Effector memory CD8-positive, alpha-beta T cell (primary cell): ENCODE results near the gene RANBP9.

Experiments used
- ATAC-seq: fragments of 150-1000 bp; cut with Tn5 transposase; replicated peaks from 2 replicates; pipeline ENCODE4 v1.10.0; 2021; ENCODE audit warnings: mild to moderate bottlenecking, moderate library complexity
- DNase-seq, 3 experiments: peaks; one replicate each; pipeline ENCODE4 v3.0.0; 2021
- H3K27ac Mint-ChIP-seq, 2 donors: one replicate each; pipeline ENCODE4 v1.8.0; 2022; ENCODE audit warnings: mild to moderate bottlenecking in 2 of 2, mixed read lengths in 2 of 2, moderate library complexity in 2 of 2
- H3K27me3 Mint-ChIP-seq, 2 donors: one replicate each; pipeline ENCODE4 v1.8.0; 2022; ENCODE audit warnings: mixed read lengths in 2 of 2
- H3K36me3 Mint-ChIP-seq: one replicate; pipeline ENCODE4 v1.8.0; 2022; ENCODE audit warnings: mild to moderate bottlenecking, moderate library complexity, mixed read lengths; ENCODE audit not compliant: insufficient read depth
- H3K4me1 Mint-ChIP-seq, 2 donors: one replicate each; pipeline ENCODE4 v1.8.0; 2022; ENCODE audit warnings: low read depth in 2 of 2, mixed read lengths in 2 of 2
- H3K4me3 Mint-ChIP-seq, 2 donors: one replicate each; pipeline ENCODE4 v1.8.0; 2022; ENCODE audit warnings: mild to moderate bottlenecking in 2 of 2, mixed read lengths in 2 of 2, moderate library complexity in 2 of 2
- H3K9me3 Mint-ChIP-seq, 2 donors: one replicate each; pipeline ENCODE4 v1.8.0; 2022; ENCODE audit warnings: mixed read lengths in 2 of 2

Gene RANBP9

GRCh38 chr6:13586603-13587542, 124.8 kb downstream of the RANBP9 start:
- peaks cover 0 to 2% of the 10 kb centered on the region in 2 donors for H3K4me1 Mint-ChIP-seq
- DNase-seq, result no peak
- H3K27me3 Mint-ChIP-seq, result no peaks in the 10 kb centered on the region
- no peak overlapping the region for H3K4me3 Mint-ChIP-seq
- H3K36me3 Mint-ChIP-seq, result peaks cover 12% of the 10 kb centered on the region
- ATAC-seq, result no peak
- H3K27ac Mint-ChIP-seq, result no peak overlapping the region
- no peaks in the 10 kb centered on the region for H3K9me3 Mint-ChIP-seq

GRCh38 chr6:13581700-13582229, 129.9 kb downstream of the RANBP9 start:
- DNase-seq, result no peak
- Mint-ChIP-seq H3K4me3 (no peak overlapping the region), H3K27me3 (no peaks in the 10 kb centered on the region), H3K9me3 (no peaks in the 10 kb centered on the region), H3K27ac (no peak overlapping the region), H3K4me1 (peaks cover 2 to 4% of the 10 kb centered on the region in 2 donors), H3K36me3 (peaks cover 13% of the 10 kb centered on the region)
- no peak for ATAC-seq

GRCh38 chr6:13579911-13580310, 131.7 kb downstream of the RANBP9 start:
- Mint-ChIP-seq H3K36me3 (peaks cover 19% of the 10 kb centered on the region), H3K4me1 (peaks cover 9 to 17% of the 10 kb centered on the region in 2 donors), H3K9me3 (no peaks in the 10 kb centered on the region), H3K27me3 (no peaks in the 10 kb centered on the region), H3K4me3 (no peak overlapping the region), H3K27ac (no peak overlapping the region)
- DNase-seq (no peak), ATAC-seq (no peak)

- no peak for ATAC-seq
- H3K9me3 Mint-ChIP-seq, result no peaks in the 10 kb centered on the region
- no peaks in the 10 kb centered on the region for H3K27me3 Mint-ChIP-seq
- no peak for DNase-seq
- H3K4me3 Mint-ChIP-seq, result no peak overlapping the region
- peaks cover 13 to 20% of the 10 kb centered on the region in 2 donors for H3K4me1 Mint-ChIP-seq
- no peak overlapping the region for H3K27ac Mint-ChIP-seq
- H3K36me3 Mint-ChIP-seq, result peaks cover 23% of the 10 kb centered on the region
Observed at GRCh38 chr6:13577926-13578325, 133.7 kb downstream of the RANBP9 start.

GRCh38 chr6:13576017-13576416, 135.6 kb downstream of the RANBP9 start:
- H3K4me3 Mint-ChIP-seq, result peak overlapping the region; percentile 44 to 92
- DNase-seq, result no peak
- ATAC-seq, result no peak
- H3K36me3 Mint-ChIP-seq, result peaks cover 25% of the 10 kb centered on the region
- peak overlapping the region; percentile 9 to 96 for H3K27ac Mint-ChIP-seq
- no peaks in the 10 kb centered on the region for H3K27me3 Mint-ChIP-seq
- H3K9me3 Mint-ChIP-seq, result no peaks in the 10 kb centered on the region
- H3K4me1 Mint-ChIP-seq, result peaks cover 13 to 20% of the 10 kb centered on the region in 2 donors

GRCh38 chr6:13575377-13575775, 136.3 kb downstream of the RANBP9 start:
- H3K9me3 Mint-ChIP-seq, result no peaks in the 10 kb centered on the region
- no peak for ATAC-seq
- peak overlapping the region; percentile 84 to 92 for H3K4me3 Mint-ChIP-seq
- no peaks in the 10 kb centered on the region for H3K27me3 Mint-ChIP-seq
- H3K27ac Mint-ChIP-seq, result peak overlapping the region; percentile 88 to 96
- peaks cover 22% of the 10 kb centered on the region for H3K36me3 Mint-ChIP-seq
- peaks cover 13 to 17% of the 10 kb centered on the region in 2 donors for H3K4me1 Mint-ChIP-seq
- no peak for DNase-seq

GRCh38 chr6:13574571-13575376, 136.9 kb downstream of the RANBP9 start, which contains the start of gene SIRT5:
TSS of gene SIRT5 (plus strand) at chr6:13574601. CDS start at chr6:13584111, 9,510 bp downstream.
- Mint-ChIP-seq H3K4me1 (peaks cover 13 to 16% of the 10 kb centered on the region in 2 donors), H3K27me3 (no peaks in the 10 kb centered on the region), H3K4me3 (peak within 1 kb of the TSS; percentile 84 to 92)

GRCh38 chr6:13574149-13574570, 137.5 kb downstream of the RANBP9 start:
- ATAC-seq (peak; percentile 81), DNase-seq (peak; percentile 90 to 92 (median 90))
- Mint-ChIP-seq H3K4me1 (peaks cover 13 to 16% of the 10 kb centered on the region in 2 donors), H3K36me3 (peaks cover 22% of the 10 kb centered on the region), H3K27me3 (peaks cover 0 to 2% of the 10 kb centered on the region in 2 donors), H3K27ac (peak overlapping the region; percentile 88 to 96), H3K9me3 (no peaks in the 10 kb centered on the region), H3K4me3 (peak overlapping the region; percentile 84 to 92)

More at GRCh38 chr6:13574571-13575376, 136.9 kb downstream of the RANBP9 start, which contains the start of gene SIRT5:
- H3K36me3 Mint-ChIP-seq, result peaks cover 22% of the 10 kb centered on the region
- H3K9me3 Mint-ChIP-seq, result no peaks in the 10 kb centered on the region
- peak within 1 kb of the TSS; percentile 88 to 96 for H3K27ac Mint-ChIP-seq
- ATAC-seq (peak; percentile 73), DNase-seq (peak; percentile 66 to 72 (median 68))

- peaks cover 25% of the 10 kb centered on the region for H3K36me3 Mint-ChIP-seq
- peaks cover 13 to 16% of the 10 kb centered on the region in 2 donors for H3K4me1 Mint-ChIP-seq
- no peaks in the 10 kb centered on the region for H3K9me3 Mint-ChIP-seq
- ATAC-seq (no peak), DNase-seq (peak in 1 of 3 experiments; percentile 5)
- H3K4me3 Mint-ChIP-seq, result peak overlapping the region; percentile 84 to 92
- H3K27me3 Mint-ChIP-seq, result peaks cover 0 to 6% of the 10 kb centered on the region in 2 donors
- H3K27ac Mint-ChIP-seq, result peak overlapping the region; percentile 88 to 96
Observed at GRCh38 chr6:13573669-13574110, 137.9 kb downstream of the RANBP9 start.

GRCh38 chr6:13572951-13573654, 138.5 kb downstream of the RANBP9 start:
- H3K27ac Mint-ChIP-seq, result peak overlapping the region; percentile 88 to 96
- DNase-seq (no peak), ATAC-seq (no peak)
- H3K27me3 Mint-ChIP-seq, result peaks cover 0 to 12% of the 10 kb centered on the region in 2 donors
- H3K4me3 Mint-ChIP-seq, result peak overlapping the region; percentile 84 to 92
- peaks cover 25% of the 10 kb centered on the region for H3K36me3 Mint-ChIP-seq
- peaks cover 13 to 16% of the 10 kb centered on the region in 2 donors for H3K4me1 Mint-ChIP-seq
- H3K9me3 Mint-ChIP-seq, result no peaks in the 10 kb centered on the region

- Mint-ChIP-seq H3K27ac (no peak overlapping the region), H3K4me3 (no peak overlapping the region), H3K27me3 (peaks cover 6 to 19% of the 10 kb centered on the region in 2 donors), H3K36me3 (peaks cover 25% of the 10 kb centered on the region), H3K9me3 (no peaks in the 10 kb centered on the region), H3K4me1 (peaks cover 13 to 16% of the 10 kb centered on the region in 2 donors)
- DNase-seq (no peak), ATAC-seq (no peak)
Observed at GRCh38 chr6:13572240-13572639, 139.4 kb downstream of the RANBP9 start.
